Caco-2 (cell line): ENCODE measurements around the gene BIK. TPM values are rescaled to one million over a fixed set of nuclear protein-coding genes. Genes with fewer than 3 reads are reported as not detected.

Source experiments
- BruUV-seq: library from RNA; stranded (reverse); fragments of 400-500 nt; replicated peaks from 2 replicates; lab custom pipeline; 2021; lab: Mats Ljungman, UMichigan
- CTCF ChIA-PET: fragments of 300-600 bp; sonication (Branson Sonifier 250); formaldehyde crosslinking; loops from one replicate; lab custom pipeline; 2022; ENCODE audit warnings: antibody characterized with exemption; lab: Charles Lee
- POLR2A ChIA-PET: fragments of 300-600 bp; sonication (Branson Sonifier 250); formaldehyde crosslinking; loops from one replicate; lab custom pipeline; 2022; ENCODE audit warnings: antibody characterized with exemption; lab: Charles Lee
- DNase-seq, 2 experiments: peaks; one replicate each; pipeline versions ENCODE4 v3.0.0 to v3.0.0-alpha.2; 2020 to 2022
- H3K27me3 ChIP-seq: replicated peaks from 2 replicates; pipeline ENCODE4 v1.6.0; 2011; ENCODE audit warnings: low read length; ENCODE audit not compliant: control insufficient read depth, insufficient read depth
- H3K36me3 ChIP-seq: 2 replicates; pipeline ENCODE4 v1.5.1; 2011; ENCODE audit warnings: low read length; ENCODE audit not compliant: control insufficient read depth, insufficient read depth
- H3K4me1 ChIP-seq: fragments of 250-450 bp; sonication (Bioruptor Pico); 2 replicates; pipeline ENCODE4 v1.5.1; 2020; ENCODE audit warnings: mild to moderate bottlenecking
- H3K4me3 ChIP-seq: 2 replicates; pipeline ENCODE4 v1.5.1; 2011; ENCODE audit warnings: low read depth, mild to moderate bottlenecking, control low read depth, low read length
- H3K9me3 ChIP-seq: fragments of 250-450 bp; sonication (Bioruptor Pico); 2 replicates; pipeline ENCODE4 v1.5.1; 2020; ENCODE audit warnings: mild to moderate bottlenecking, moderate library complexity
- H3K27ac Mint-ChIP-seq: one replicate; pipeline ENCODE4 v1.8.0; 2022; ENCODE audit warnings: mixed read lengths; ENCODE audit not compliant: unreplicated experiment
- H3K27me3 Mint-ChIP-seq: one replicate; pipeline ENCODE4 v1.8.0; 2022; ENCODE audit warnings: mixed read lengths; ENCODE audit not compliant: insufficient read depth, unreplicated experiment
- H3K36me3 Mint-ChIP-seq: one replicate; pipeline ENCODE4 v1.8.0; 2022; ENCODE audit warnings: mild to moderate bottlenecking, mixed read lengths; ENCODE audit not compliant: insufficient read depth, unreplicated experiment
- H3K4me1 Mint-ChIP-seq: one replicate; pipeline ENCODE4 v1.8.0; 2022; ENCODE audit warnings: low read depth, mixed read lengths; ENCODE audit not compliant: unreplicated experiment
- H3K4me3 Mint-ChIP-seq: one replicate; pipeline ENCODE4 v1.8.0; 2022; ENCODE audit warnings: mild to moderate bottlenecking, moderate library complexity, mixed read lengths; ENCODE audit not compliant: unreplicated experiment
- H3K9me3 Mint-ChIP-seq: one replicate; pipeline ENCODE4 v1.8.0; 2022; ENCODE audit warnings: mixed read lengths; ENCODE audit not compliant: unreplicated experiment
- CTCF ChIP-seq, 2 experiments: fragments of 200-600 bp in 1 of 2; IDR thresholded peaks; 1 replicate in 1 of 2; 2 replicates in 1 of 2; pipeline versions ENCODE4 v1.5.1 to v1.8.0; 2011 to 2022; ENCODE audit warnings: antibody characterized with exemption in 1 of 2, control low read depth in 1 of 2, inconsistent platforms in 1 of 2, low read depth in 1 of 2, low read length in 1 of 2, mild to moderate bottlenecking in 1 of 2, moderate library complexity in 1 of 2; ENCODE audit not compliant: insufficient read depth in 1 of 2, severe bottlenecking in 1 of 2, unreplicated experiment in 1 of 2
- intact Hi-C: fragments of 100-400 bp; cut with micrococcal nuclease; formaldehyde crosslinking; loops from one replicate; pipeline ENCODE4 v1.10.0; 2022; ENCODE audit not compliant: unreplicated experiment
- total RNA-seq: library from RNA; stranded (reverse); gene quantifications from 2 replicates; pipeline ENCODE4 v1.2.3, GENCODE V29; 2022

The BIK gene
- total RNA-seq, 1 experiment from 2014 or later, result 13.3 TPM

DNA sequence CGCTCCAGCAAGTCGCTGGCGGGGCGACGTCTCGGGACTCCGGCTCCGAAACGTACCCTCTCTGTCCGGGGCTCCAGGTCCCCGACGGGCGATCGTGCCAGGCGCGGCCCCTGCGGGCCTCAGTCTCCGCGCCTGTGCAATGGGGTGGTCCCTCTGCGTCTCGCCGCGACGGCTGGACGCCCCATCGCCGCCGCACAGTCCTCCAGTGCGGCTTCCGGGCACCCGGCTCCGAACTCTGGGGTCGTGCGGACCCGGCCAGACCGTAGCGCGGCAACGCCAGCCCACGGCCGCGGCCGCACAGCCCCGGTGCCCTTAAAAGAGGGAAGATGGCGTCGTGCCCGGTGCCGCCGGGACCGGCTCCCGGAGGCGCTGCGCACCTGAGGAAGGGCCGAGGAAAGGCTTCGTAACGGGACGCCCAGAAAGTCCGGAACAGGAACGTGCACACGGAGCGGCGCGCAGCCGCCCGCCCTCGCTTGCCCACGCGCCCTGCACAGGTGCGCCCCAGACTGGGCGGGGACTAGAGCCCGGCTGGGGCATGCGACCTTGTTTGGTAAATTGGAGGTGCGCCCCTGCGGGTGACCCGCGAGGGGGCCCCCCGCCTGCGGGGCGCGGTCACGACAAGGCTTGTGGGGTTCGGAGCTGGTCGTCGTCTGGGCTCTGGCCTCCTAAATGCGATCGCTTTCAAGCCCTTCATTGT is 525 bp downstream of the BIK start:
- H3K4me3 Mint-ChIP-seq, result peak overlapping the region; percentile 76
- peak in 1 of 2 experiments; percentile 48 for DNase-seq
- peaks cover 7% of the 10 kb centered on the region for H3K4me1 Mint-ChIP-seq
- POLR2A ChIA-PET, result interaction anchor here (0.6 to 0.7 kb wide), 2 partner anchors 14 to 1164 kb away, joined by 3 to 5 read pairs; partner anchors contain the start of gene CENPM
- no peak for TF ChIP-seq CTCF (IDR thresholded peaks at IDR 0.05; ENCODE audit: insufficient read depth in 1 of 2, low read depth in 1 of 2, low read length in 1 of 2, severe bottlenecking in 1 of 2, unreplicated experiment in 1 of 2)
- no peaks in the 10 kb centered on the region for H3K9me3 Mint-ChIP-seq
- Histone ChIP-seq H3K4me3 (peak overlapping the region; percentile 87), H3K27me3 (no peaks in the 10 kb centered on the region), H3K36me3 (no peaks in the 10 kb centered on the region), H3K4me1 (peaks cover 3% of the 10 kb centered on the region), H3K9me3 (no peaks in the 10 kb centered on the region)
- CTCF ChIA-PET, result interaction anchor here (0.6 to 1.6 kb wide), 3 partner anchors 21 to 121 kb away, joined by 3 to 4 read pairs (median 4); no protein-coding TSS in a partner anchor
- no peak overlapping the region for H3K27ac Mint-ChIP-seq
- intact Hi-C loops, result no loop called here
- no TSS peak for BruUV-seq
- no peaks in the 10 kb centered on the region for H3K27me3 Mint-ChIP-seq
- peaks cover 17% of the 10 kb centered on the region for H3K36me3 Mint-ChIP-seq

GRCh38 chr22:43113526-43114251 is 3.1 kb downstream of the BIK start:
- no peak for TF ChIP-seq CTCF (IDR thresholded peaks at IDR 0.05; ENCODE audit: insufficient read depth in 1 of 2, low read depth in 1 of 2, low read length in 1 of 2, severe bottlenecking in 1 of 2, unreplicated experiment in 1 of 2)
- H3K27me3 Mint-ChIP-seq, result no peaks in the 10 kb centered on the region
- ChIA-PET CTCF (no interaction called here), POLR2A (no interaction called here)
- no peaks in the 10 kb centered on the region for H3K9me3 ChIP-seq
- H3K4me1 Mint-ChIP-seq, result no peaks in the 10 kb centered on the region
- no peak overlapping the region for H3K4me3 ChIP-seq
- H3K36me3 ChIP-seq, result no peaks in the 10 kb centered on the region
- no peak for DNase-seq
- no peak overlapping the region for H3K27ac Mint-ChIP-seq
- no peaks in the 10 kb centered on the region for H3K9me3 Mint-ChIP-seq
- H3K36me3 Mint-ChIP-seq, result peaks cover 17% of the 10 kb centered on the region
- H3K4me1 ChIP-seq, result peaks cover 3% of the 10 kb centered on the region
- no TSS peak for BruUV-seq
- intact Hi-C loops, result no loop called here
- no peaks in the 10 kb centered on the region for H3K27me3 ChIP-seq
- H3K4me3 Mint-ChIP-seq, result peak overlapping the region; percentile 19

- no peaks in the 10 kb centered on the region for H3K9me3 ChIP-seq
- no peak overlapping the region for H3K4me3 Mint-ChIP-seq
- no peaks in the 10 kb centered on the region for H3K36me3 ChIP-seq
- H3K27me3 ChIP-seq, result no peaks in the 10 kb centered on the region
- intact Hi-C loops, result no loop called here
- H3K36me3 Mint-ChIP-seq, result peaks cover 17% of the 10 kb centered on the region
- H3K4me3 ChIP-seq, result no peak overlapping the region
- H3K4me1 ChIP-seq, result peaks cover 3% of the 10 kb centered on the region
- DNase-seq, result no peak
- no peaks in the 10 kb centered on the region for H3K9me3 Mint-ChIP-seq
- no peaks in the 10 kb centered on the region for H3K4me1 Mint-ChIP-seq
- POLR2A ChIA-PET, result no interaction called here
- BruUV-seq, result no TSS peak
- TF ChIP-seq CTCF (IDR thresholded peaks at IDR 0.05; ENCODE audit: insufficient read depth in 1 of 2, low read depth in 1 of 2, low read length in 1 of 2, severe bottlenecking in 1 of 2, unreplicated experiment in 1 of 2), result no peak
- no peak overlapping the region for H3K27ac Mint-ChIP-seq
- H3K27me3 Mint-ChIP-seq, result no peaks in the 10 kb centered on the region
- CTCF ChIA-PET, result no interaction called here
These were observed 4.4 kb downstream of the BIK start for GRCh38 chr22:43114958-43115357.
